ENCODE measurements around the gene ENOX1.
"Not testable (repeated sequence)": the region's sequence is repeated elsewhere in the genome, so short reads cannot be mapped to it uniquely, and the experiment has no call there.

The ENOX1 gene

GRCh38 chr13:43356567-43356966 is 430.2 kb downstream of the ENOX1 start:
- H3K4me3 ChIP-seq (ENCODE audit: low read depth, low read length), result no peak overlapping the region
- no peak for DNase-seq (ENCODE audit: low read depth)
- TF ChIP-seq CTCF (IDR thresholded peaks at IDR 0.05; ENCODE audit: low read depth, low read length, missing control alignments), result no peak

- no peak for DNase-seq (ENCODE audit: low read depth)
- TF ChIP-seq CTCF (IDR thresholded peaks at IDR 0.05; ENCODE audit: low read depth, low read length, missing control alignments), result no peak
- no peak overlapping the region for H3K4me3 ChIP-seq (ENCODE audit: low read depth, low read length)
Observed at GRCh38 chr13:43355774-43356173, 431.0 kb downstream of the ENOX1 start.

- no peak for TF ChIP-seq CTCF (IDR thresholded peaks at IDR 0.05; ENCODE audit: low read depth, low read length, missing control alignments)
- no peak overlapping the region for H3K4me3 ChIP-seq (ENCODE audit: low read depth, low read length)
- no peak for DNase-seq (ENCODE audit: low read depth)
Observed at GRCh38 chr13:43354153-43354945, 432.4 kb downstream of the ENOX1 start.

GRCh38 chr13:43353631-43354030 is 433.1 kb downstream of the ENOX1 start:
- no peak overlapping the region for H3K4me3 ChIP-seq (ENCODE audit: low read depth, low read length)
- no peak for TF ChIP-seq CTCF (IDR thresholded peaks at IDR 0.05; ENCODE audit: low read depth, low read length, missing control alignments)
- no peak for DNase-seq (ENCODE audit: low read depth)

GRCh38 chr13:43351612-43352011 is 435.2 kb downstream of the ENOX1 start:
- H3K4me3 ChIP-seq (ENCODE audit: low read depth, low read length); DNase-seq (ENCODE audit: low read depth): not testable (repeated sequence)

- H3K4me3 ChIP-seq (ENCODE audit: low read depth, low read length), result no peak overlapping the region
- no peak for DNase-seq (ENCODE audit: low read depth)
- no peak for TF ChIP-seq CTCF (IDR thresholded peaks at IDR 0.05; ENCODE audit: low read depth, low read length, missing control alignments)
Observed at GRCh38 chr13:43348397-43348796, 438.4 kb downstream of the ENOX1 start.

- TF ChIP-seq CTCF (IDR thresholded peaks at IDR 0.05; ENCODE audit: low read depth, low read length, missing control alignments), result no peak
Observed at GRCh38 chr13:43347877-43348276, 438.9 kb downstream of the ENOX1 start.

More at GRCh38 chr13:43347877-43348276, 438.9 kb downstream of the ENOX1 start:
- H3K4me3 ChIP-seq (ENCODE audit: low read depth, low read length), result no peak overlapping the region
- no peak for DNase-seq (ENCODE audit: low read depth)

All from GM12864 (cell line).